Liver (tissue), 9 donors: ENCODE data around the gene TNFAIP8. TPM values are rescaled to one million over a fixed set of nuclear protein-coding genes. Genes with fewer than 3 reads are reported as not detected.

Experiments used
- DNase-seq: peaks from one replicate; pipeline ENCODE4 v3.0.0-alpha.2; 2017; ENCODE audit warnings: low spot score
- H3K27ac ChIP-seq, 2 donors: one replicate each; pipeline ENCODE4 v1.7.0; 2013; ENCODE audit warnings: inconsistent platforms in 2 of 2, low read length in 2 of 2, control low read depth in 1 of 2, low read depth in 1 of 2, mild to moderate bottlenecking in 1 of 2
- H3K27me3 ChIP-seq, 4 donors: one replicate each; pipeline versions ENCODE4 v1.6.1 to v1.7.0; 2013; ENCODE audit warnings: low read length in 3 of 4, inconsistent platforms in 1 of 4, mild to moderate bottlenecking in 1 of 4, moderate library complexity in 1 of 4; ENCODE audit not compliant: control insufficient read depth in 4 of 4, insufficient read depth in 4 of 4
- H3K36me3 ChIP-seq, 4 donors: one replicate each; pipeline versions ENCODE4 v1.6.1 to v1.7.0; 2013; ENCODE audit warnings: low read length in 3 of 4, mild to moderate bottlenecking in 3 of 4, low read depth in 1 of 4, moderate library complexity in 1 of 4; ENCODE audit not compliant: control insufficient read depth in 4 of 4, insufficient read depth in 3 of 4
- H3K4me1 ChIP-seq, 4 donors: one replicate each; pipeline versions ENCODE4 v1.6.1 to v1.7.0; 2013; ENCODE audit warnings: low read length in 3 of 4, mild to moderate bottlenecking in 3 of 4, moderate library complexity in 1 of 4; ENCODE audit not compliant: control insufficient read depth in 4 of 4, insufficient read depth in 4 of 4
- H3K4me3 ChIP-seq, 3 donors: one replicate each; pipeline versions ENCODE4 v1.6.1 to v1.7.0; 2013; ENCODE audit warnings: low read length in 3 of 3, control low read depth in 1 of 3, low read depth in 1 of 3, mild to moderate bottlenecking in 1 of 3
- H3K9ac ChIP-seq, 2 donors: one replicate each; pipeline ENCODE4 v1.7.0; 2013; ENCODE audit warnings: low read length in 2 of 2, mild to moderate bottlenecking in 2 of 2, moderate library complexity in 2 of 2, control low read depth in 1 of 2, low read depth in 1 of 2
- H3K9me3 ChIP-seq, 4 donors: one replicate each; pipeline versions ENCODE4 v1.6.1 to v1.7.0; 2013; ENCODE audit warnings: low read length in 3 of 4; ENCODE audit not compliant: control insufficient read depth in 4 of 4
- EGR1 ChIP-seq, 2 donors: IDR thresholded peaks; 2 replicates each; pipeline ENCODE4 v1.6.1; 2016 to 2018; ENCODE audit warnings: antibody characterized with exemption in 2 of 2, low read depth in 2 of 2
- GABPA ChIP-seq, 2 donors: IDR thresholded peaks in 1 of 2; conservative IDR thresholded peaks in 1 of 2; 2 replicates each; pipeline ENCODE4 v1.6.1; 2016; ENCODE audit warnings: antibody characterized with exemption in 2 of 2, mild to moderate bottlenecking in 1 of 2, moderate library complexity in 1 of 2
- HNF4A ChIP-seq, 2 donors: conservative IDR thresholded peaks; 2 replicates each; pipeline ENCODE4 v1.6.1; 2016; ENCODE audit warnings: antibody characterized with exemption in 2 of 2, mild to moderate bottlenecking in 2 of 2
- NR2F2 ChIP-seq: IDR thresholded peaks from 2 replicates; pipeline ENCODE4 v1.6.1; 2016; ENCODE audit warnings: antibody characterized with exemption
- TAF1 ChIP-seq: conservative IDR thresholded peaks from 2 replicates; pipeline ENCODE4 v1.6.1; 2016; ENCODE audit warnings: antibody characterized with exemption, mild to moderate bottlenecking
- YY1 ChIP-seq: IDR thresholded peaks from 2 replicates; pipeline ENCODE4 v1.6.1; 2016; ENCODE audit warnings: antibody characterized with exemption, mild to moderate bottlenecking
- WGBS: extraction: QIAGEN DNeasy Blood & Tissue Kit; methylation state at CpG from one replicate; pipeline ENCODE4 v1.1.7; 2013; 5-methylcytosine and 5-hydroxymethylcytosine counted together
- polyA plus RNA-seq, 2 donors: library from polyadenylated mRNA; stranded (reverse) in 1 of 2; unstranded in 1 of 2; fragments of 200-250 nt in 1 of 2; fragments of >200 nt in 1 of 2; fragmentation: Nextera tagmentation in 1 of 2; extraction: Ambion mirVana in 1 of 2; gene quantifications; one replicate each; pipeline versions ENCODE4 v1.2.1 to v1.2.3, GENCODE V29; 2013 to 2015
- total RNA-seq, 2 donors: library from RNA; depleted of rRNA; stranded (reverse); fragments of >200 nt; gene quantifications; one replicate each; pipeline ENCODE4 v1.2.3, GENCODE V29; 2014
- TF ChIP-seq, protein P1 (sequence below): IDR thresholded peaks from 2 replicates; pipeline ENCODE4 v1.6.1; 2016; ENCODE audit warnings: antibody characterized with exemption, mild to moderate bottlenecking
- TF ChIP-seq, protein P2 (sequence below): IDR thresholded peaks from 2 replicates; pipeline ENCODE4 v1.6.1; 2016; ENCODE audit warnings: antibody characterized with exemption
- TF ChIP-seq, protein P3 (sequence below): IDR thresholded peaks from 2 replicates; pipeline ENCODE4 v1.6.1; 2016; ENCODE audit warnings: antibody characterized with exemption
- donor health status: healthy.
- donor health status: healthy.
- donor health status: healthy.
- donor health status: healthy.
- donor health status: healthy.

TNFAIP8 gene
- total and polyA plus RNA-seq, 4 donors, result 2.6 to 28.6 (median 4.4) TPM

DNA sequence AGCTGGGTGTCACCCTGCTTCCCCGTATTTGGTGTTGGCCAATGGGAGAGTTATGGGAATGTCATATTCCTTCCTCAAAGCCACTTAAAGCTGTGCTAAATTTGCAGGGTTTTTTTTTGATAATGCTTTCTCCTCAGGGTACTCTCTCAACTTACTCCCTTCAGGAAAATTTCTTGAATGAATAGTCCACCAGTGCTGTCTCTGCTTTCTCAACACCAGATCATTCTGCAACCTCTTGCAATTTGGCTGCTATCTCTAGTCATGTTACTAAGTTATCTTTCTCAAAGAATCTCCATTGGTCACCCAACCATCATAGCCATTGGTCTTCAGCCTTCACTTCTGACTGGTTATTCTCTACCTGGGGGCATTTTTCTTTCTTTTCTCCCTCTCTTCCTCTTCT lies 13.4 kb upstream of the TNFAIP8 start:
- Histone ChIP-seq H3K27ac (no peak overlapping the region), H3K4me1 (peaks cover 0 to 2% (median 0%) of the 10 kb centered on the region in 4 donors), H3K4me3 (no peak overlapping the region), H3K9ac (no peak overlapping the region), H3K36me3 (no peaks in the 10 kb centered on the region), H3K9me3 (no peaks in the 10 kb centered on the region), H3K27me3 (no peaks in the 10 kb centered on the region)
- DNase-seq, result no peak
- WGBS, result 88% methylated on average over 1 of the region's 1 CpG
- TF ChIP-seq, protein P1, sequence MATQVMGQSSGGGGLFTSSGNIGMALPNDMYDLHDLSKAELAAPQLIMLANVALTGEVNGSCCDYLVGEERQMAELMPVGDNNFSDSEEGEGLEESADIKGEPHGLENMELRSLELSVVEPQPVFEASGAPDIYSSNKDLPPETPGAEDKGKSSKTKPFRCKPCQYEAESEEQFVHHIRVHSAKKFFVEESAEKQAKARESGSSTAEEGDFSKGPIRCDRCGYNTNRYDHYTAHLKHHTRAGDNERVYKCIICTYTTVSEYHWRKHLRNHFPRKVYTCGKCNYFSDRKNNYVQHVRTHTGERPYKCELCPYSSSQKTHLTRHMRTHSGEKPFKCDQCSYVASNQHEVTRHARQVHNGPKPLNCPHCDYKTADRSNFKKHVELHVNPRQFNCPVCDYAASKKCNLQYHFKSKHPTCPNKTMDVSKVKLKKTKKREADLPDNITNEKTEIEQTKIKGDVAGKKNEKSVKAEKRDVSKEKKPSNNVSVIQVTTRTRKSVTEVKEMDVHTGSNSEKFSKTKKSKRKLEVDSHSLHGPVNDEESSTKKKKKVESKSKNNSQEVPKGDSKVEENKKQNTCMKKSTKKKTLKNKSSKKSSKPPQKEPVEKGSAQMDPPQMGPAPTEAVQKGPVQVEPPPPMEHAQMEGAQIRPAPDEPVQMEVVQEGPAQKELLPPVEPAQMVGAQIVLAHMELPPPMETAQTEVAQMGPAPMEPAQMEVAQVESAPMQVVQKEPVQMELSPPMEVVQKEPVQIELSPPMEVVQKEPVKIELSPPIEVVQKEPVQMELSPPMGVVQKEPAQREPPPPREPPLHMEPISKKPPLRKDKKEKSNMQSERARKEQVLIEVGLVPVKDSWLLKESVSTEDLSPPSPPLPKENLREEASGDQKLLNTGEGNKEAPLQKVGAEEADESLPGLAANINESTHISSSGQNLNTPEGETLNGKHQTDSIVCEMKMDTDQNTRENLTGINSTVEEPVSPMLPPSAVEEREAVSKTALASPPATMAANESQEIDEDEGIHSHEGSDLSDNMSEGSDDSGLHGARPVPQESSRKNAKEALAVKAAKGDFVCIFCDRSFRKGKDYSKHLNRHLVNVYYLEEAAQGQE, result no peak
- TF ChIP-seq YY1 (no peak), HNF4A (conservative IDR thresholded peaks at IDR 0.05) (no peak)
- TF ChIP-seq, protein P2, sequence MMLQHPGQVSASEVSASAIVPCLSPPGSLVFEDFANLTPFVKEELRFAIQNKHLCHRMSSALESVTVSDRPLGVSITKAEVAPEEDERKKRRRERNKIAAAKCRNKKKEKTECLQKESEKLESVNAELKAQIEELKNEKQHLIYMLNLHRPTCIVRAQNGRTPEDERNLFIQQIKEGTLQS, result no peak

DNA sequence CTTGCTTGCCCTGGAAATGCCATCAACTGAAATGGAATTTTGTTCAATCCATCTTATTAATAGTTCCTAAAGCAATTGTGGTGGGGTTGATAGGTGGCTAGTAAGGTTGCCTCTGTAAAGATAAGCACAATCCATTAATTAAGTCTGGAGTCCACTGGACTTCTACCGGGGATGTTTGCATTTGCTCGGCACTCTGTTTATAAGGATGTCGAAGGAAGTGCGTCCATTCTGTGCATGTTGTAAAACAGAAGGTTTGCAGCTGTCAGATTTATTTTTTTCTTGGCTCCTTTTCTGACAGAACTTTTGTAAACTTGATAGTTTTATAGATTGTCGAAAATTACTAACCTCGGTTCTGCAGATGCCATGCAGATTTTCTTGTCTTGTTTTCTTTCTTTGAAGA lies 12.8 kb upstream of the TNFAIP8 start:
- peaks cover 0 to 2% (median 0%) of the 10 kb centered on the region in 4 donors for H3K4me1 ChIP-seq
- H3K9ac ChIP-seq, result no peak overlapping the region
- DNase-seq, result no peak
- TF ChIP-seq, protein P3, sequence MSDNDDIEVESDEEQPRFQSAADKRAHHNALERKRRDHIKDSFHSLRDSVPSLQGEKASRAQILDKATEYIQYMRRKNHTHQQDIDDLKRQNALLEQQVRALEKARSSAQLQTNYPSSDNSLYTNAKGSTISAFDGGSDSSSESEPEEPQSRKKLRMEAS, result no peak
- TF ChIP-seq, protein P2, result no peak
- TF ChIP-seq, protein P1, result no peak
- TF ChIP-seq GABPA (IDR thresholded peaks at IDR 0.05 in 1 of 2, conservative IDR thresholded peaks at IDR 0.05 in 1 of 2) (no peak), EGR1 (IDR thresholded peaks at IDR 0.05; ENCODE audit: low read depth in 2 of 2) (no peak), NR2F2 (no peak), TAF1 (no peak)
- no peaks in the 10 kb centered on the region for H3K27me3 ChIP-seq
- 53% methylated on average over 6 of the region's 6 CpGs for WGBS
- no peak overlapping the region for H3K27ac ChIP-seq
- H3K36me3 ChIP-seq, result no peaks in the 10 kb centered on the region
- H3K9me3 ChIP-seq, result no peaks in the 10 kb centered on the region
- H3K4me3 ChIP-seq, result no peak overlapping the region
